ENCODE measurements around the gene C9orf43.

DNA sequence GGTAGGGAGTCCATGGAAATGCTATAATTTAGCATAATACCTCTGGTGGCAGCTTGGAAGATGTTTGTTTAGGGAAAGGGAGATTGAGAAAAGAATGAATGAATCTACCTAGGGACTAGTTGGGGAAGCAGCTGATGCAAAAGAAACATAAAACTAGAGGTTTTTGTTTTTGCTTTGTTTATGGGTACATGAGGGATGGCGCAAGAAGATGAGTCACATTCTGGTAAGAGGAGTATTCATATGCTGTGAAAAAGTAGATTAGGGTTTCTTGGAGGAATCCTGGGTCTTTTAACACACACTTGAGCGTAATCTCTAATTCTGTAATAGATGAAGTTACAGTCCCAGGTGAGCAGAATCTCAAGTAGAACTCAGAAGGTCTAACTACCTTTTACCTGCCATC is 17.1 kb downstream of the C9orf43 start:
- no peak for TF ChIP-seq EZH2phosphoT487 (IDR thresholded peaks at IDR 0.05; ENCODE audit: borderline replicate concordance)
- TF ChIP-seq, protein P1, sequence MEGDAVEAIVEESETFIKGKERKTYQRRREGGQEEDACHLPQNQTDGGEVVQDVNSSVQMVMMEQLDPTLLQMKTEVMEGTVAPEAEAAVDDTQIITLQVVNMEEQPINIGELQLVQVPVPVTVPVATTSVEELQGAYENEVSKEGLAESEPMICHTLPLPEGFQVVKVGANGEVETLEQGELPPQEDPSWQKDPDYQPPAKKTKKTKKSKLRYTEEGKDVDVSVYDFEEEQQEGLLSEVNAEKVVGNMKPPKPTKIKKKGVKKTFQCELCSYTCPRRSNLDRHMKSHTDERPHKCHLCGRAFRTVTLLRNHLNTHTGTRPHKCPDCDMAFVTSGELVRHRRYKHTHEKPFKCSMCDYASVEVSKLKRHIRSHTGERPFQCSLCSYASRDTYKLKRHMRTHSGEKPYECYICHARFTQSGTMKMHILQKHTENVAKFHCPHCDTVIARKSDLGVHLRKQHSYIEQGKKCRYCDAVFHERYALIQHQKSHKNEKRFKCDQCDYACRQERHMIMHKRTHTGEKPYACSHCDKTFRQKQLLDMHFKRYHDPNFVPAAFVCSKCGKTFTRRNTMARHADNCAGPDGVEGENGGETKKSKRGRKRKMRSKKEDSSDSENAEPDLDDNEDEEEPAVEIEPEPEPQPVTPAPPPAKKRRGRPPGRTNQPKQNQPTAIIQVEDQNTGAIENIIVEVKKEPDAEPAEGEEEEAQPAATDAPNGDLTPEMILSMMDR (conservative IDR thresholded peaks at IDR 0.05; ENCODE audit: low read length), result no peak
